NCI-H2171 (cell line): Measurements from ENCODE around the gene PPP2R5D.
A peak's percentile ranks its signal among the peaks of the same experiment; 100 is the strongest.

Experiments used
- DNase-seq: peaks from one replicate; lab custom pipeline; 2025; lab: John Stamatoyannopoulos, UW

PPP2R5D gene

GRCh38 chr6:42963855-42964605 lies 20.3 kb upstream of the PPP2R5D start:
- DNase-seq, result no peak

GRCh38 chr6:42966571-42966970 lies 17.8 kb upstream of the PPP2R5D start:
- DNase-seq, result no peak

GRCh38 chr6:42967228-42967627 lies 17.1 kb upstream of the PPP2R5D start:
- DNase-seq, result no peak

GRCh38 chr6:42968126-42968701 lies 16.2 kb upstream of the PPP2R5D start:
- DNase-seq, result no peak

GRCh38 chr6:42968783-42969182 lies 15.6 kb upstream of the PPP2R5D start:
- no peak for DNase-seq

GRCh38 chr6:42969431-42969830 lies 14.9 kb upstream of the PPP2R5D start:
- no peak for DNase-seq

GRCh38 chr6:42969934-42970333 lies 14.4 kb upstream of the PPP2R5D start:
- DNase-seq, result no peak

GRCh38 chr6:42970871-42971612 lies 13.3 kb upstream of the PPP2R5D start:
- DNase-seq, result no peak

GRCh38 chr6:42971746-42972327 lies 12.5 kb upstream of the PPP2R5D start:
- DNase-seq, result no peak

- no peak for DNase-seq
Measured at GRCh38 chr6:42973926-42974325, 10.4 kb upstream of the PPP2R5D start.

- DNase-seq, result peak; percentile 27
Measured at GRCh38 chr6:42974919-42975505, 9.4 kb upstream of the PPP2R5D start.

GRCh38 chr6:42978487-42978838 lies 5.9 kb upstream of the PPP2R5D start:
- DNase-seq, result no peak

GRCh38 chr6:42978839-42979522 lies 5.4 kb upstream of the PPP2R5D start, which contains the start of gene PEX6:
PEX6 (minus strand) TSS chr6:42979181; CDS start chr6:42979150, 31 bp downstream.
- peak; percentile 92 for DNase-seq

- no peak for DNase-seq
Measured at GRCh38 chr6:42979523-42980177, 4.7 kb upstream of the PPP2R5D start.

GRCh38 chr6:42981836-42982235 lies 2.5 kb upstream of the PPP2R5D start:
- no peak for DNase-seq

GRCh38 chr6:42984924-42985475 lies 630 bp downstream of the PPP2R5D start:
- no peak for DNase-seq

- DNase-seq, result no peak
Measured at GRCh38 chr6:42987533-42988451, 3.4 kb downstream of the PPP2R5D start.

GRCh38 chr6:42988486-42989020 lies 4.2 kb downstream of the PPP2R5D start:
- no peak for DNase-seq

- DNase-seq, result no peak
Measured at GRCh38 chr6:42989923-42990322, 5.6 kb downstream of the PPP2R5D start.

GRCh38 chr6:42993445-42993844 lies 9.1 kb downstream of the PPP2R5D start:
- no peak for DNase-seq
